AML-193 (cell line): ENCODE results near the gene FAM25A.
A peak's percentile ranks its signal among the peaks of the same experiment; 100 is the strongest.
"Not testable (repeated sequence)": the region's sequence is repeated elsewhere in the genome, so short reads cannot be mapped to it uniquely, and the experiment has no call there.

Source experiments
- DNase-seq, 2 experiments: peaks; one replicate each; lab custom pipeline; 2025; lab: John Stamatoyannopoulos, UW

The FAM25A gene

GRCh38 chr10:87020056-87020455 lies at the start of gene FAM25A:
TSS of gene FAM25A (plus strand) at chr10:87020294. CDS start at chr10:87020325, 31 bp downstream.
- DNase-seq: not testable (repeated sequence)

- peak in 1 of 2 experiments; percentile 8 for DNase-seq
Measured at GRCh38 chr10:86970982-86971231, 49.2 kb upstream of the FAM25A start.

DNA sequence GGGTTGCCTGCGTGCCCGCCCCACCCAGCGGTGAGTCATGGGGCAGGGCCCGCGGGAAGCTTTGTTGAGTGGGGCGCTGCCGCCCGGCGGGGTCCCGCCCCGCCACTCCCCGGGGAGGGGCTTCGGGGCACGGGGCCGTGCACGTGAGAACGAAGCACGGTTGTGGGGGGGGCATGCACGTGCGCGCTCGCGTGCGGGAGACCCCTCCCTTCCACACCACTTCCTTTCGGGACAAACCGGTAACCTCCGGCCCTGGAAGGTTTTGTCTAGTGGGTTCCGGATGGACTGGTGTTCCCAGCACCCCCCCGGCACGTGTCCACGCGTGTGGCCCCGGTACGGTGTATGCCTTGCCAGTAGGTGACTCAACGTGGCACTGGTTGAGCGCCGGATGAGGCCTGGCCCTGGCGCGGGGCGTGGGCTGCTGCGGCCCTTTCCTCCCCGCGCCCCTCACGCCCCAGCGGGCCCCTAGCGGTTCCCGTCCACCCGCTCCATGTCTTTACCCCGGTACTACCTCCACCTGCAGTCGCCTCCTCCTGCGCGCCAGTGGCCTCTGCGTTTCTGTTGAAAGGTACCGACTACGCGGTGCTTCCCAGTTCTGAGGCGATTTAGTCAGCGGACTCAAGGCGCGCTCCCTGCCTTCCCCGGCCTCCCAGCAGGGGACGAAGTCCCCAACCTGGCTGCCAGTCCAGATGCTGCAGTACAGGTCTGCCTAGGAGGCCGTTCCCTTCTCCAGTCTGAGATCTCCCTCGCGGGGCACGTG lies 48.7 kb upstream of the FAM25A start:
- DNase-seq: peak in 1 of 2 experiments; percentile 32

- no peak for DNase-seq
Measured at GRCh38 chr10:86972613-86973380, 47.3 kb upstream of the FAM25A start.

DNA sequence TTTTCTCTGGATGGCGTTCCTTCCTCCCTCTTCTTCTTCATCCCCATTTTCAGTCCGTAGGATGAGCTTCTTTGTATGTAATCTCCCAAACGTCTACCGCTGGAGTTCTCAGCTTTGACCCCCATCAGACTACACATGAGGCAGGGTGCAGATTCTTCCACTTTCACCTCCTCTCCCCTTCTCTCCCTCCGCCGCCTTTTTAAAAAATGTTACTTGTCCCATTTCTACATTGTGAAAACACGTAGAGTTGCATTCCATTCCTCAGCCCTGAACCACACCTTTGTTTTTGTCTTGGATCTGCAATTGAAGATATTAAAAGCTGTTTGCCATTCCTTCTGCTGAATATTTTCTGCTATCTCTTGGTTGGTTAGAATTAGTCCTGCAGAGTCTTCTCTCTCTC lies 45.6 kb upstream of the FAM25A start:
- no peak for DNase-seq

DNA sequence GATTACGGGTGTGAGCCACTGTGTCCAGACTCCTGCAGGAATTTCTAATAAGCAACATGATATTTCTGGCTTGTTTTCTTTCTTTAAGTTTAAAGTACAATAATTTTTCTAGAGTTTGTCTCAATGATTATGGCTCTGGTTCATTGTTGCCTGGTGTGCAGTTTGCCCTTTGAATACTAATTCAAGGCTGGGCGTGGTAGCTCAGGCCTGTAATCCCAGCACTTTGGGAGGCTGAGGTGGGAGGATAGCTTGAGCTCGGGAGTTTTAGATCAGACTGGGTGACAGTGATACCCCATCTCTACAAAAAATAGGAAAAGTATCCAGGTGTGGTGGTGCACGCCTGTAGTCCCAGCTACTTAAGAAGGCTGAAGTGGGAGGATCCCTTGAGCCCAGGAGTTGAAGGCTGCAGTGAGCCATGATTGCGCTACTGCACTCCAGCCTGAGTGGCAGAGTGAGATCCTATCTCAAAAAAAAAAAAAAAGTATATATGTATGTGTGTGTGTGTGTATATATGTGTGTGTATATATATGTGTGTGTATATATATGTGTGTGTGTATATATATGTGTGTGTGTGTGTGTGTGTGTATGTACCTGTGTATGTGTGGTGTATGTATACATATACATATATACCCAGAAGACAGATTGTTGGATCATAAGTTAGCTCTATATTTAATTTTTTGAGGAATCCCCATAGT lies 43.6 kb upstream of the FAM25A start:
- DNase-seq: no peak

- DNase-seq: not testable (repeated sequence)
Measured at GRCh38 chr10:86978457-86978856, 41.6 kb upstream of the FAM25A start.

- DNase-seq: no peak
Measured at GRCh38 chr10:86979296-86979818, 40.7 kb upstream of the FAM25A start.

- DNase-seq: no peak
Measured at GRCh38 chr10:86979977-86980448, 40.1 kb upstream of the FAM25A start.

DNA sequence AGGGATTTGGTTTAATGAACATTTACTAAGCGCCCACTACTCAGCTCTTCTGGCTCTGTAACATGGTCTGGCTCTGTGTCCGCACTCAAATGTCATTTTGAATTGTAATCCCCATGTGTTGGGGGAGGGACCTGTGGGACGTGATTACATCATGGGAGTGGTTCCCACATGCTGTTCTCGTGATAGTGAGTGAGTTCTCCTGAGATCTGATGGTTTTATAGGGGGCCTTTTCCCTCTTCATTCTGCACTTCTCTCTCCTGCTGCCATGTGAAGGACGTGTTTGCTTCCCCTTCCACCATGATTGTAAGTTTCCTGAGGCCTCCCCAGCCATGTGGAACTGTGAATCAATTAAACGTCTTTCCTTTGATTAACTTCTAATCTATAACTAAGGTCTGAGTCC lies 39.1 kb upstream of the FAM25A start:
- not testable (repeated sequence) for DNase-seq

DNA sequence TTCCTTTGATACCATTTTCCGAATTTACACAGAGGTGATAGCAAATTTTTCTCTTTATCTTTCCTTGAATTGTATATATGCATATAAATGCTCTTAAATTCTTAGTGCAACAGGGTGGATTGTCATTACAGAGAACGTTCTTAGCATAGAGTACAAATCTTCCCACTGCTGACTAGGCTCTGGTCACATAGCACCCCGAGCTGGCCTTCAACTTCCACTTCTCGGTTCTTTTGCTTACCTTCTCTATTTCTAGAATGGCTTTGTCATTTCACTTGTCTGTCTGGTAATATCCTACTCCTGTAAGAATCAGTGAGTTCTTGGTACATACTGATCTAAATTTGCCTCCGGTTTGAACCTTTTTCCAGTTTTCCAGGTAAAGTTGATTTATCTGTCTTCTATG lies 38.4 kb upstream of the FAM25A start:
- no peak for DNase-seq

GRCh38 chr10:86984498-86984897 lies 35.6 kb upstream of the FAM25A start:
- DNase-seq: not testable (repeated sequence)

- no peak for DNase-seq
Measured at GRCh38 chr10:86988520-86988919, 31.6 kb upstream of the FAM25A start.

GRCh38 chr10:86991362-86991761 lies 28.7 kb upstream of the FAM25A start:
- DNase-seq: not testable (repeated sequence)

DNA sequence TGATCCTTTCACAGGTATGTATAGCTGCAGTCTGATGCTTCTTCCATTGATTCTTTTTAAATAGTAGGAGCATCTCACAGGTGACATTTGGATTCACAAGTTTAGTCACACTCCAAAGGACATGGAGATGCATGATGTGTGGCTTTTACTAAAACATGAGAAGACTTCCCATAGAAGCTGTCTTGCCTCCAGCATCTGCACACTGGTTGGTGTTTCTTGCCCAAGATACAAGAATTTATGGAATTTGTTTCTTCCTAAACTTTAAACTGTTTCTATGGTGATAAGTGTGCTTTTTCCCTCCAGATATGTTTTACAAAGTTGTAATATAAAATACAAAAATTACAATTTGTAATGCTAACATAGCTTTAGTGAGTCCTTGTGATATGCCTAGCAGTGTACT lies 27.6 kb upstream of the FAM25A start:
- DNase-seq: no peak

- no peak for DNase-seq
Measured at GRCh38 chr10:86992929-86993328, 27.2 kb upstream of the FAM25A start.

DNA sequence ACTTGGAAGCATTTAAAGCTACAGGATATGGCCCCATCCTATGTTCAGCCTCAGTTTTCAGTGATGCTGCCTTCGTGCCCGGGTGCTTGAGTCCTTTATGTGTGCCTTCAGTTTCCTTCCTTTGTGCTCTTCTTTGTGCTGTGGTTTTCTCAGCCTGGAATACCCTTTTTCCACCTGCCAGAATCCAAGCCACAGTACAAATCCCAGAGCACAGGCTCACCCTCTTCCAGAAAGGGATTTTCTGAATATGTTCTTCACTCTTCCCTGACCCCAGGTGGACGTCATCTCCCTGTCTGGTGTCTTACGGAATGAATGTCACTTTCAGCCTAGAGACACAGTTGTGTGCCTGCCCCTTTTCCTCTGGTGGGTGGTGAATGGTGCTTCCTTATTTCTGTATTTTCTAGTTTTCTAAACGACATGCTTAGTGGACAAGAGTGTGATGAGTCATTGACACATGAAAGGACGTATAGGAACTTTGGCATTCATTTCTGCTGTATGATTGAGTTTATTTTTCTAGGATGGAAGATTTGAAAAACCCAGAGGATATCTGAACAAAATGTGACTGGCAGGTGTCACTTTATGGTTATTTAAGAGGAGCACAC lies 20.2 kb upstream of the FAM25A start:
- not testable (repeated sequence) for DNase-seq

- no peak for DNase-seq
Measured at GRCh38 chr10:87000491-87000890, 19.6 kb upstream of the FAM25A start.

DNA sequence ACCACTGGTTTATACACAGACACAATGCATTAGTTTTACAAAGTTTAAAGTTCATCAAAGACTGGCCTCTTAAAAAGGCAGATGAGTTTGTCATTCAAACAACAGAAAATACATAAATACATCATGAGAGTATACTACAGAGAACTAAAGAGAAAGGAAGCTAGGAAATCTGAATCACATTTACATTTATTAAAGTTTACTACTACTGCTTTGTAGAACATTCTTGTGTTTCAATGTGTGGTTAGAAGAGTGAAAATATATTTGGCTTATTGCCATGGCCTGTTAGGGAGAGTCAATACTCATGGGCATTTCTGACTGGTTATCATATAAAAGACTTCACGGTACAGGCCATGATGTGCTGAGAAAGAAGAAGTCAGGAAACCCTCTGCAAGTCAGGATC lies 13.0 kb upstream of the FAM25A start:
- DNase-seq: not testable (repeated sequence)

DNA sequence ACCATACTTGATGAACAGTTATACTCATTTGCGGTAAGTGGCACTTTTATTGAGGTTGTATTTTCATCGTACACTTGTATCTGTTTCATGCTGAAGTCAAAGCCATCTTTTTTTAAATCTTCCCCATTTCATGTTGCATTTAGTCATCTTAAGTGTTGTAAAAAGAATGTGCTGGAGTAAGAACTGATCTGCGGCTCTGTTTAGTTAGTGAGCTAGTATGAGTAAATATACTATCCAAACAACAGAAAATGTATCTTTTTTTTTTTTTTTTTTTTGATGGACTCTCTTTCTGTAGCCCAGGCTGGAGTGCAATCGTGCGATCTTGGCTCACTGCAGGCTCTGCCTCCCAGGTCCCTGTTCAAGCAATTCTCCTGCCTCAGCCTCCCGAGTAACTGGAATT lies 12.4 kb upstream of the FAM25A start:
- not testable (repeated sequence) for DNase-seq

DNA sequence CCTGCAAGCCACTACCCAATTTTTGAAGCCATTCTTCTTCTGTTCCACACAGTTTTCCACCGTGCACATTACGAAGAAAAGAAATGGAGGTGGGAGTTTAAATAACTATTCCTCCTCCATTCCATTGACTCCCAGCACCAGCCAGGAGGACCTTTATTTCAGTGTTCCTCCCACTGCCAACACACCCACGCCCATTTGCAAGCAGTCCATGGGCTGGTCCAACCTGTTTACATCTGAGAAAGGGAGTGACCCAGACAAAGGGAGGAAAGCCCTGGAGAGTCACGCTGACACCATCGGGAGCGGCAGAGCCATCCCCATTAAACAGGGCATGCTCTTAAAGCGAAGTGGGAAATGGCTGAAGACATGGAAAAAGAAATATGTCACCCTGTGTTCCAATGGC lies 11.8 kb upstream of the FAM25A start:
- not testable (repeated sequence) for DNase-seq

DNA sequence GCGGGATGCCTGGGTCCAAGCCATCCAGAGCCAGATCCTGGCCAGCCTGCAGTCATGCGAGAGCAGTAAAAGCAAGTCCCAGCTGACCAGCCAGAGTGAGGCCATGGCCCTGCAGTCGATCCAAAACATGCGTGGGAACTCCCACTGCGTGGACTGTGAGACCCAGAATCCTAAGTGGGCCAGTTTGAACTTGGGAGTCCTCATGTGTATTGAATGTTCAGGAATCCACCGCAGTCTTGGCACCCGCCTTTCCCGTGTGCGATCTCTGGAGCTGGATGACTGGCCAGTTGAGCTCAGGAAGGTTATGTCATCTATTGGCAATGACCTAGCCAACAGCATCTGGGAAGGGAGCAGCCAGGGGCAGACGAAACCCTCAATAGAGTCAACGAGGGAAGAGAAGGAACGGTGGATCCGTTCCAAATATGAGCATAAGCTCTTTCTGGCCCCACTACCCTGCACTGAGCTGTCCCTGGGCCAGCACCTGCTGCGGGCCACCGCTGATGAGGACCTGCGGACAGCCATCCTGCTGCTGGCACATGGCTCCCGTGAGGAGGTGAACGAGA lies 10.9 kb upstream of the FAM25A start:
- not testable (repeated sequence) for DNase-seq
